ENCODE results near the gene TENM3.
"Not testable (repeated sequence)": the region's sequence is repeated elsewhere in the genome, so short reads cannot be mapped to it uniquely, and the experiment has no call there.

The TENM3 gene

DNA sequence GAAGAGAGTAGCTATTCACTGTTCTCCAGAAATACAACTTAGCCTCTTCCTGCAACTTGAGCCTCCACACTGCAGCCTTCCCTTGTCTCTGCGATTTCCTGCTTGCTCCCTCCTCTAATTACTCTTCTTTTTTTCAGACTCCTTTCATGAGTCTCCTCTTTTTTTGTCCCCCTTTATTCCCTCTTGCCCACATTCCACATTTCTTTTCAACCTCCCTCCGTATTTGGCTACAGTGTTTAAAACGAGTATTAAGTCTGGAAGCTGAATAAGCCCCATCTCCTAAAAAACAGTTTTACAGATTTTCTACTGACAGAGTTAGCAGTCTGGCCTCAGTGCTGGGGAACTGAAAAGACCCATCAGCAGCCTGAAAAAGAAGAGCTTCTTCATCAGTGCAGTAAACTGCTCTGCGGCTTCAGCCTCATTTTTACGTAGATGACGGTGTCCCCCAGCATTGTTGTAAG is 141.5 kb downstream of the TENM3 start:
- TF ChIP-seq POLR2A (IDR thresholded peaks at IDR 0.05; ENCODE audit: extremely low read depth, insufficient read length) (no peak), MYC (IDR thresholded peaks at IDR 0.05; ENCODE audit: low read depth, low read length) (no peak)
- TF ChIP-seq, protein P1, sequence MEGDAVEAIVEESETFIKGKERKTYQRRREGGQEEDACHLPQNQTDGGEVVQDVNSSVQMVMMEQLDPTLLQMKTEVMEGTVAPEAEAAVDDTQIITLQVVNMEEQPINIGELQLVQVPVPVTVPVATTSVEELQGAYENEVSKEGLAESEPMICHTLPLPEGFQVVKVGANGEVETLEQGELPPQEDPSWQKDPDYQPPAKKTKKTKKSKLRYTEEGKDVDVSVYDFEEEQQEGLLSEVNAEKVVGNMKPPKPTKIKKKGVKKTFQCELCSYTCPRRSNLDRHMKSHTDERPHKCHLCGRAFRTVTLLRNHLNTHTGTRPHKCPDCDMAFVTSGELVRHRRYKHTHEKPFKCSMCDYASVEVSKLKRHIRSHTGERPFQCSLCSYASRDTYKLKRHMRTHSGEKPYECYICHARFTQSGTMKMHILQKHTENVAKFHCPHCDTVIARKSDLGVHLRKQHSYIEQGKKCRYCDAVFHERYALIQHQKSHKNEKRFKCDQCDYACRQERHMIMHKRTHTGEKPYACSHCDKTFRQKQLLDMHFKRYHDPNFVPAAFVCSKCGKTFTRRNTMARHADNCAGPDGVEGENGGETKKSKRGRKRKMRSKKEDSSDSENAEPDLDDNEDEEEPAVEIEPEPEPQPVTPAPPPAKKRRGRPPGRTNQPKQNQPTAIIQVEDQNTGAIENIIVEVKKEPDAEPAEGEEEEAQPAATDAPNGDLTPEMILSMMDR (IDR thresholded peaks at IDR 0.05; ENCODE audit: low read depth, low read length): no peak
- TF ChIP-seq, protein P2, sequence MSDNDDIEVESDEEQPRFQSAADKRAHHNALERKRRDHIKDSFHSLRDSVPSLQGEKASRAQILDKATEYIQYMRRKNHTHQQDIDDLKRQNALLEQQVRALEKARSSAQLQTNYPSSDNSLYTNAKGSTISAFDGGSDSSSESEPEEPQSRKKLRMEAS (IDR thresholded peaks at IDR 0.05; ENCODE audit: low read depth, low read length): no peak
- DNase-seq (ENCODE audit: low read depth): no peak
- no peak overlapping the region for H3K4me3 ChIP-seq (ENCODE audit: low read depth, low read length)

DNA sequence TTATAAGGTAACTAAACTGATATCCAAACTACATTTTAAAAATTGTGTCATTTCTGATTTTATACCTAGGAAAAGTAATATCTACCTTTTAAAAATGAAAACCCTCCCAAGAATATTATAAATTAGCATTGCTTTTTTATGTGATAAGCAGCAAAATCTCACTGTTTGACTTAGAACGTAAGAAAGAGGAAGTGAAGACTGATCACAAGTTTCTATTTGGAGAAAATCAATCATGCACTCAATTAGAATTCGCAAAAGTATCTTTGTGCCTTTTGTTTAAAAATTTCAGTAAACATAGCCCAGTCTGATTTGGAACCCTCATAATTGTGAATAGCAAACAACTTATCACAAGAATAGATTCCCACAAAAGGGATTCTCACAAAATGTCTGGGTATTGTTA is 142.7 kb downstream of the TENM3 start:
- TF ChIP-seq, protein P1 (IDR thresholded peaks at IDR 0.05; ENCODE audit: low read depth, low read length): no peak
- TF ChIP-seq MYC (IDR thresholded peaks at IDR 0.05; ENCODE audit: low read depth, low read length) (no peak), POLR2A (IDR thresholded peaks at IDR 0.05; ENCODE audit: extremely low read depth, insufficient read length) (no peak)
- TF ChIP-seq, protein P2 (IDR thresholded peaks at IDR 0.05; ENCODE audit: low read depth, low read length): no peak
- no peak overlapping the region for H3K4me3 ChIP-seq (ENCODE audit: low read depth, low read length)
- DNase-seq (ENCODE audit: low read depth): no peak

DNA sequence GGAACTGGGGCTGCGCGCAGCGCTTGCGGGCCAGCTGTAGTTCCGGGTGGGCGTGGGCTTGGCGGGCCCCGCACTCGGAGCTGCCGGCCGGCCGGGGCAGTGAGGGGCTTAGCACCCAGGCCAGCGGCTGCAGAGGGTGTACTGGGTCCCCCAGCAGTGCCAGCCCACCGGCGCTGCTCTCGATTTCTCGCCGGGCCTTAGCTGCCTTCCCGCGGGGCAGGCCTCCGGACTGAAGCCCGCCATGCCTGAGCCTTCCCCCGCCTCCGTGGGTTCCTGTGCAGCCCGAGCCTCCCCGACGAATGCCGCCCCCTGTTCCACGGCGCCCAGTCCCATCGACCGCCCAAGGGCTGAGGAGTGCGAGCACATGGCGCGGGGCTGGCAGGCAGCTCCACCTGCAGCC is 143.4 kb downstream of the TENM3 start:
- DNase-seq (ENCODE audit: low read depth); H3K4me3 ChIP-seq (ENCODE audit: low read depth, low read length): not testable (repeated sequence)

DNA sequence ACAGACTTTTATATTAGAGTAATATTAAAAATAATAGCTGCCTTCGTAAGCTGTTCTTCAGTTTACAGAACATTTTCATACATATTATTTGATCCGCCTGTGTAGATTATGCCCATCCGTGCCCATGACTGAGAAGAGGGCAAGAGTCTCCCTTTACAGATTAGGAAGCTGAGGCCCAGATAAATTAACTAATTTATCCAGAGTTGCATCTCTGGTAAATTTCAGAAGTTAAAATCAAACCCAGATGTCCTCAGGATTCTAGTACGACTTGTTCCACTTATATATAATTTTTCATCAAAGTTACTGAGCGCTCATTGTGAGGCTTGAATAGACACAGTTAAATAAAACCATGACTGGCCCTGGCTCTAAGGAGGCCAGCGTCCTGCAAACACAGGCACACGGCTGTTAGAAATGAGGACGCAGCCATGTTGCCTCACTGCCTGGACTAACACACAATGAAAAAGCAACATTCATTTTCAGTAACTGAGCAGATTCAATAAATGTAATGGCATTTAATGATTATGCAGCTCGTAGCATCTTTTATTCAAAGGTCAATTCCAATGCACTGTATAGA is 148.0 kb downstream of the TENM3 start:
- no peak for TF ChIP-seq POLR2A (IDR thresholded peaks at IDR 0.05; ENCODE audit: extremely low read depth, insufficient read length)
- TF ChIP-seq, protein P1 (IDR thresholded peaks at IDR 0.05; ENCODE audit: low read depth, low read length): no peak
- no peak for TF ChIP-seq MYC (IDR thresholded peaks at IDR 0.05; ENCODE audit: low read depth, low read length)
- TF ChIP-seq, protein P2 (IDR thresholded peaks at IDR 0.05; ENCODE audit: low read depth, low read length): no peak
- no peak for DNase-seq (ENCODE audit: low read depth)
- H3K4me3 ChIP-seq (ENCODE audit: low read depth, low read length): no peak overlapping the region

DNA sequence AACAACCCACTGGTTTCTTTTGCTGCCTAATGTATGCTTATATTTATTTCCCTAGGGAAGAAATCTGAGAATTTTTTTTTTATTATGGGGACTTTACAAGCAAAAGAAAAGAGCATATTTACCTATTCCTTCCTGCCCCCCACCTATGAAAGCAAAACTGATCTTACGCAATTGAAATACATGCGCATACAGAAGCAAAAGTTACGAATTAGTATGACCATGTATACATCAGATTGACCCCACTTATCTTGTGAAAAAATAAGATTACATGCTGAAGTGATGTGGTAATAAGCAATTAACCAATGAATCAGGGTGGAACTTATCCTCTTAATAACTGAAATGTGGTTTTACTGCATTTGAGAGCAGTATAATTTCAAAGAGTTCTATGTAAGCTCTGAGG is 151.0 kb downstream of the TENM3 start:
- no peak overlapping the region for H3K4me3 ChIP-seq (ENCODE audit: low read depth, low read length)
- DNase-seq (ENCODE audit: low read depth): no peak
- TF ChIP-seq MYC (IDR thresholded peaks at IDR 0.05; ENCODE audit: low read depth, low read length): no peak
- TF ChIP-seq POLR2A (IDR thresholded peaks at IDR 0.05; ENCODE audit: extremely low read depth, insufficient read length): no peak
- TF ChIP-seq, protein P1 (IDR thresholded peaks at IDR 0.05; ENCODE audit: low read depth, low read length): no peak
- TF ChIP-seq, protein P2 (IDR thresholded peaks at IDR 0.05; ENCODE audit: low read depth, low read length): no peak

DNA sequence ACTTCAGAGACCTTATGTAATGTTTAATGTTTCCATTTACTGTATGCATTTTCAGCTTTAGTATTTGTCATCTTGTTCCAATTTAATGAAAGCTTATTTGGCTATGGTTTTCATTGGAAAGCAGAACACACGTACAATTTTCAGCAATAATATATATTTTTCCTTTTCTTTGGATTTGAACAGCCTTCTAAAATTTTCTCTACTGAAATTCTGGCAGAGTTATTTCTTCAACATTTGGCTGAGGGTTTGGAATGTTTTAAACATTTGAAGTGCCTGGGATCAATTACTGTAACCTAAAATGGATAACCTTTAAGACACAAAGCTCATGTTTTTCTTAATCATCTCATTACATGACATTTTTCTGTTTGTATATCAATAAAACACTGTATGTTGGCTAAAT is 156.9 kb downstream of the TENM3 start:
- DNase-seq (ENCODE audit: low read depth): no peak
- H3K4me3 ChIP-seq (ENCODE audit: low read depth, low read length): no peak overlapping the region
- TF ChIP-seq, protein P1 (IDR thresholded peaks at IDR 0.05; ENCODE audit: low read depth, low read length): no peak
- TF ChIP-seq MYC (IDR thresholded peaks at IDR 0.05; ENCODE audit: low read depth, low read length) (no peak), POLR2A (IDR thresholded peaks at IDR 0.05; ENCODE audit: extremely low read depth, insufficient read length) (no peak)
- TF ChIP-seq, protein P2 (IDR thresholded peaks at IDR 0.05; ENCODE audit: low read depth, low read length): no peak
